Measurements from ENCODE around the gene LRFN2.

LRFN2 gene

GRCh38 chr6:40587240-40588069, at the start of gene LRFN2:
Gene LRFN2, minus strand, starts transcription at chr6:40587364.
- peak; percentile 72 to 73 for DNase-seq

- DNase-seq: no peak
These were observed 47.3 kb upstream of the LRFN2 start for GRCh38 chr6:40634429-40634828.

- DNase-seq: no peak
These were observed 44.6 kb upstream of the LRFN2 start for GRCh38 chr6:40631744-40632143.

DNA sequence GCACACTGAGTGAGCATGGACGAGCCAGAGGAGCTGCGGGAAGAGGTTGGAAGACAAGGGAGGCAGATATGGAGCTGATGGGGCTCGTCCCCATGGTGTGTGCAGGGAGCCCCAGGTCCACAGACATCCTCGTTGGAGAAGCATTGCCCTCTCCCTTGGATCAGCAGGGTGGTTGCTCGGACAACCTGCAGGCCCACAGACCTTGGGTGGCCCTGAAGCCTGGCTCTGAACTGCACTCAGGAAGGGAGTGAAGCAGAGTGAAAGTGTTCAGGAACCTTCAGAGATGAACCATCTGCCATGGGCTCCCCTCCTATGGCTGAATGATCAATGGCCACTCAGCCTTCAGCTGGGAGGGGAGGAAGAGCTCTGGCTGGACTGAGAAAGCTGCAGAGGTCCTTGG, 43.3 kb upstream of the LRFN2 start:
- no peak for DNase-seq

DNA sequence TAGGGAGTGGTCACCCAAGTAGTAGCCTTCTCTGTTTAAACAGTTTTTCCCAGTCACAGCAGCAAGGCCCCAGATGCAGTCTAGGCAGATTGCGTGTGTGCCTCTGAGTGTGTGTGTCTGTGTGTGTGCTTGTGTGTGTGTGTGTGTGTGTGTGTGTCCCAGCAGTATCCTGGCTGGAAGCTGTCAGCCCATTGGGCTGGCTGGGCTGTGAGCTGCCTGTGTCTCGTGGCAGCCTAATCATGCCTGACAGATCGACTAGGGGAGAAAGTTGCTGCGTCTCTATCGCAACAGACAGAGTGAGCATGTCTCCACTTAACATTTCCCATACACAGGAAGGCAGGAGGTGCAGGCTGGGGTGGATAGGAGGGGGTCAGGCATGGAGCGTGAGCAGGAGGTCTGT, 42.9 kb upstream of the LRFN2 start:
- no peak for DNase-seq

- no peak for DNase-seq
These were observed 42.3 kb upstream of the LRFN2 start for GRCh38 chr6:40629463-40629862.

DNA sequence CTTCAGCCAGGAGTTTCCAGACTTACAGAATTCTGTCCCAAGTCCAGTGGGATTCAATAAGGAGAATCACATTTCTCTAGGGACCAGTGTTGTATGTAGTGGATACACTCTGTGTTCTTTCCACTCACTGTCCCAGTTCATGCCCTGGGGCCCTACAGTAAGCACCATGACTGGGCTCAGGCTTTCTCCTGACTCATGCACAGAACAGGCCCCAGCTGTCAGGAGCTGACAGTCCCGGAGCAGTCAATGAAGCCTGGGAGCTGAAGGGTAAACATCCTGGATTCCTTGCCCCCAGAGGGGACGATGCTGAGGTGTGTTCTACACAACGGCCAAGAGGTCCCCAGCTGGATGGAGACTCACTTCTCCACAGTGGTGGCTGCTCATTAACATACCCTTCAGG, 40.2 kb upstream of the LRFN2 start:
- no peak for DNase-seq

GRCh38 chr6:40626886-40627285, 39.7 kb upstream of the LRFN2 start:
- DNase-seq: no peak

GRCh38 chr6:40623932-40624331, 36.8 kb upstream of the LRFN2 start:
- DNase-seq: no peak

DNA sequence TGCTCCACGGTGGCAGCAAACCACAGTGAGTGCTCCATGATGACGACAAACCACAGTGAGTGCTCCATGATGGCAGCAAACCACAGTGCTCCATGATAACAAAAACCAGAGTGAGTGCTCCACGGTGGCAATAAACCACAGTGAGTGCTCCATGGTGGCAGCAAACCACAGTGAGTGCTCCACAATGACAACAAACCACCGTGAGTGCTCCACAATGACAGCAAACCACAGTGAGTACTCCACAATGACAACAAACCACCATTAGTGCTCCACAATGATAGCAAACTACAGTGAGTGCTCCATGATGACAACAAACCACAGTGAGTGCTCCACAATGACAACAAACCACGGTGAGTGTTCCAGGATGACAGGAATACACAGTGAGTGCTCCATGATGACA, 36.0 kb upstream of the LRFN2 start:
- DNase-seq: no peak

- DNase-seq: no peak
These were observed 33.5 kb upstream of the LRFN2 start for GRCh38 chr6:40620574-40621240.

GRCh38 chr6:40614671-40615070, 27.5 kb upstream of the LRFN2 start:
- no peak for DNase-seq

DNA sequence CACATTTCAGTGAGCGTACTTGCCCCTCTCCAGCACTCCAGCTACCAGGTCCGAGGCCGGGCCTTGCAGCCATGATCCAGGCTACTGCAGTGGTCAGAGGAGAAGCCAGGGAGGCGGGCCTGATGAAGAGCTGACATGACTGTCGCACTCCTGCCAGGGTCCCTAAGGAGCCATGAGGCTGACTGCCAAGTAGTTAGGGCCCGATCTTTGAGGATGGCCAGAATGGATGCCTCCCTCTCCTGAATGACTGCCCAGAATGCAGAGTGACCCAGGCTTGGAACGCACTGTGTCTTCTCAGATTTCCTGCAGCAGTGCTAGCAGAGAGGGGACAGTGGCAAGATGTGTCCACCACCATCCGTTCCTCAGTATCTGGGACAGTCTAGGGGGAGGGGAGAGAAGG, 24.7 kb upstream of the LRFN2 start:
- no peak for DNase-seq

GRCh38 chr6:40611434-40611833, 24.3 kb upstream of the LRFN2 start:
- DNase-seq: no peak

DNA sequence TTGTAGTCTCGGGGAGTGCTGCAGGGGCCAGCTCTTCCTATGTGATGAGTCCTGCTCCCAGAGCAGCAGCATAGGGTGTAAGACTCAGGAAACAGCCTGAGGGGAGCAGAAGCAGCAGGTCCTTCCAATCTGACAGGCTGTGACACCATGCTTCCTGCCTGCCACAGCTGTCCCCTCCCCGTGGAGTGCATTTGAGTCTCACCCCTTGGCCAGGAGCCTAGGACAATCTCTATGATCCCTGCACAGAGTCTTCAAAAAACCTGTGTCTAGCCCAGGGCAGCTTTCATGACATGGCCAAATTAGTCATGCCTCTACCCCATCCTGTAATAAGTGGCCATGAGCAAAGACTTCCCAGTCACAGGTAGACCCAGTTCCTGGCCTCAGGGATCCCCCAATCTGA, 23.1 kb upstream of the LRFN2 start:
- DNase-seq: no peak

- DNase-seq: no peak
These were observed 19.8 kb upstream of the LRFN2 start for GRCh38 chr6:40606981-40607380.

- DNase-seq: no peak
These were observed 19.4 kb upstream of the LRFN2 start for GRCh38 chr6:40606526-40606925.

- DNase-seq: no peak
These were observed 16.9 kb upstream of the LRFN2 start for GRCh38 chr6:40604082-40604481.

DNA sequence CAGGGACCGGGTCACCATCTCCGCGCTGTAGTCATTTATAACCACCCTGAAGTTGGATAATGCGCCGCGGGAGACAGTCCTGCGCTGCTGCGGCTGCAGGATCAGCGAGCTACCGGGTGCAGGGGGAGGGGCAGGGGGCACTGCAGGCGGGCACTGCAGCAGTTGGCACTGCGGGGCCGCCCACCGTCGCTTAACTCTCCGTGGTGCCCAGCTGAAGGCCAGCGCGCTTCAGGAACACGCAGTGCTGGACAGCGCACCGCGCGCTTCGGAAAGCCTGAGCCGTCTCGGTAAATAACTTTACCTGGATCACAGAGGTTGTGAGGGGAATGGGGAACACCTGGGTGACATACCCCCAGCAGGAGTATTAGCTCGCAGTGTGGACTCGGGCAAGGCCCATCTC, 12.4 kb upstream of the LRFN2 start:
- no peak for DNase-seq

DNA sequence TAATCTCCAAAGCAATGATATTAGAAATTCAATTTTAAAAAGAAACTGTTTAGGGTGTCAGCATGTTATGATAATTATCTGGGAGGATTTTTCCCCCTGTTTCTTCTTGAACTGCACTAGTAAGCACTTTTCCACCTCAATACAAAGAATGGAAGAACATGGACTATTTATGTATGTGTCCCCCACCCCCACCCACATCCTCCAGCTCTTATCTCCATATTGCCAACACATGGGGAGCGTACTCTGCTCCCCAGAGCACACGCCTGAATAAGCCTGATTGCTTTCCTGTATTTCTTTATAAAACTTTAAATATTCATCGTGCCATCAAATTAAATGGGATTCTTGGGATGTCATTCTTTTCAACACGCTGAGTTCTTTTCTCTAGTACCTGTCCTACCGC, 11.4 kb upstream of the LRFN2 start:
- no peak for DNase-seq

DNA sequence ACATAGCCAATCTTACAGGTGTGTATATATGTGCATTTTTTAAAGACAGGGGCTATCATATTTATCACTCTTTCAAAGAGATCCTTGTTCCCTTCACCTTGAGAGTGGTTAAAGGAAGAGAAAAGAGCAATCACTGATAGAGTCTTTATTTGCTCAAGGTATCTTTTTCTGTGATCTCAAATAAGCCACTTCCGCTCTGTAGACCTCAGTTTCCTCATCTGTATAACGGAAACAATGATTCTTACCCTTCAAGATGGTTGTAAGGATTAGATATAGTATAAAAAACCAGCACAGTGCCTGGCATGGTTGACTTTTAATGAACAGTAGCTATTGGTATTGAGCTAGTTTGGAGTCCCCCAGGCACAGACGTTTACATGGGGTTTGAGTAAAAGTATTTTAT, 10.1 kb upstream of the LRFN2 start:
- no peak for DNase-seq

DNA sequence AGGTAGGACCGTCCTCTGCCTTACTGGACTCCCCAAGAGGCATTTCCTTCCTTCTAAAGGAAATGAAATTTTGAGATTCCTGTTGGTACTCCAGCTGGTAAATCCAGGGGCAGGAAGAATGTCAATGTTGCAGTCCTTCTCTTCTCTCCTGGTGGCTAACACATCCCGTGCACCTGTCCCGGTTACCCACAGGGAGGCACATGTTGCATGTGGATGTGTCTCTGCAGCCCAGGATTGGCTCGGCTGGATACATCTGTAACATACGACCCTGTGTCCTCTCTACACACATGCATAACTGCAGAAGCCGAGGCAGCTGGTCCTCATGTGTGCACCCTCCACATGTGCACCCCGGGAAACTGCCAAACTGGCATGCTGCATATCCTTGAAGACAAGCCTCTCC, 1.3 kb upstream of the LRFN2 start:
- no peak for DNase-seq

DNA sequence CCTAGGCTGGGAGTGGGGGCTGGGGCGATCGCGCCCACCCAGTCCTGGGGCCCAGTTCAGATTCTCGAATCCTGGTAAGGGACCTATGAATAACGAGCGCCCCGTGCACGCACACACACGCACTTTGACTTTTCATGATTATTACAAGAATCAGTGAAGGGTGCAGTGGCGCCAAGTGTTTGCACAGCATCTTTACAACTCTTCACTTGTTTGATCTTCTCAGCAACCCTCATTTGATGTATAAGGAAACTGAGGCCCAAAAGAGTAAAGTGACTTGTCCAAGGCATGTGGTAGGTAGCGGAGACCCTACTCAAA, 863 bp upstream of the LRFN2 start:
- no peak for DNase-seq

DNA sequence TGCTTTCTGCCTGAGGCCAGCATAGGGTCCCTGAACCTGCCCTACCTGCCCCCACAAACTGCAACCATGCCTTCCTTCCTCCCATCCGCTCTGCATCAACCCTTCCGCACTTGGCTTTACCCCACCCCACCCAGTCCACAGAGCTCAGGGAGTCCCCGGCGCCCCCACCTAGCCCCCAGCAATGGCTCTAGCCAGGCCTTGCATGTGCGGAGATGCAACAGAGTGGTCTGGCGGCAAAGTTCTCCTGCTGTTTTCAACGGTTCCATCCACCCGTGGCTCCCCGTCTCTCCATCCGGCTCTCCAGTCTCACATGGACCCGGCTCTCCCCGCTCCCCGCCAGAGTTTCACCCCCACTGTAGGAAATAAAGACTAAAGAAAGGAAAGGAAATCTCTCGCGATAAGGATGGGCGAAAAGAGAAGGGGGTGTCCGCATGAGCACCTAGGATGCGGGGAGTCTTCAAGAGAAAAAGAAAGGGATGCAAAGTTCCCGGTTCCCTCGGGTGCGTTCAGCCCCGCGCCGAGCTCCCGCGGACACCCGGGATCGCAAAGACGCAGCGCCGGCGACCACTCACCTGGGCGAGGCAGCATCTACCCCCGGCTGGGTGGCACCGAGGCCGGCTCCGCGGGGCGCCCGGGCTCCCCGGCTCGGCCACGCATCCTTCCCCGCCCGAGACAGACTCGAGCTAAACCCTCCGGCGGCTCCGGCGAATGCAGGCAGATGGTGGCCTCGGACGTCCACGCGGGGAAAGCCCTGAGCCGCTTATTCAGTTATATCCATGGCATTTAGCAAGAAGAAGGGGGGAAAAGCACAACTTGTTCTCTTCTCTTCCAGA, 579 bp downstream of the LRFN2 start:
- peak in 1 of 2 donors; percentile 1 for DNase-seq
